Neural crest cell (in vitro differentiated cells): Measurements from ENCODE around the gene SRRM4. TPM values are rescaled to one million over a fixed set of nuclear protein-coding genes. Genes with fewer than 3 reads are reported as not detected.

Source experiments
- DNase-seq: peaks from one replicate; pipeline ENCODE4 v3.0.0; 2021; ENCODE audit warnings: low read depth, mixed read lengths, low spot score
- H3K27ac Mint-ChIP-seq: one replicate; pipeline ENCODE4 v1.8.0; 2021; ENCODE audit warnings: mild to moderate bottlenecking, mixed read lengths; ENCODE audit not compliant: unreplicated experiment
- H3K27me3 Mint-ChIP-seq: 2 replicates; pipeline ENCODE4 v1.8.0; 2021; ENCODE audit warnings: low read depth, mild to moderate bottlenecking, mixed read lengths
- H3K36me3 Mint-ChIP-seq: 2 replicates; pipeline ENCODE4 v1.8.0; 2021; ENCODE audit warnings: low read depth, mild to moderate bottlenecking, mixed read lengths
- H3K4me1 Mint-ChIP-seq: 2 replicates; pipeline ENCODE4 v1.8.0; 2021; ENCODE audit warnings: mixed read lengths
- H3K4me3 Mint-ChIP-seq: one replicate; pipeline ENCODE4 v1.8.0; 2021; ENCODE audit warnings: mild to moderate bottlenecking, mixed read lengths
- H3K9me3 Mint-ChIP-seq: 2 replicates; pipeline ENCODE4 v1.8.0; 2021; ENCODE audit warnings: mixed read lengths
- total RNA-seq: library from RNA; stranded (reverse); gene quantifications from 2 replicates; pipeline ENCODE4 v1.2.1, GENCODE V29; 2021
- TF ChIP-seq, protein P1 (sequence below): fragments of 200-600 bp; sonication (generic); conservative IDR thresholded peaks from 2 replicates; pipeline ENCODE4 v1.5.0; 2021; ENCODE audit warnings: antibody characterized with exemption, mild to moderate bottlenecking

The SRRM4 gene
- total RNA-seq, 1 donor from 2014 or later = 10.8 TPM

DNA sequence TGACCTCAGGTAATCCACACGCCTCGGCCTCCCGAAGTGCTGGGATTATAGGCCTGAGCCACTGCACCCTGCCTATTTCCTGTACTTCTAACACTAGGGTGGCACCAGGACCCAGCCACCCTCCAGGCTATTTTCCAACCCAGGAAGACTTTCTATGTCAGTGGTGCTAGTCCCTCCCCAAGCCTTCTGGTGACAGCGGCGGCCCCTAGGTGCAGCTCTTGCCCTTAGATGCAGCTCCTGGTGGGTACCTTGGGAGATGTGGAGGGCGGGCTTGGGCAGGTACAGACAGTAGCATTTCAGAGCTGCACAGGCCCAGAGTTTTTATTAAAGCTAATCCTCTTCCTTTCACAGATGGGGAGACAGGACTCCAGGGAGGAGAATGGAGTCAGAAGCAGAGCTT lies 62.8 kb downstream of the SRRM4 start:
- H3K9me3 Mint-ChIP-seq = no peaks in the 10 kb centered on the region
- no peak overlapping the region for H3K27ac Mint-ChIP-seq
- TF ChIP-seq, protein P1, sequence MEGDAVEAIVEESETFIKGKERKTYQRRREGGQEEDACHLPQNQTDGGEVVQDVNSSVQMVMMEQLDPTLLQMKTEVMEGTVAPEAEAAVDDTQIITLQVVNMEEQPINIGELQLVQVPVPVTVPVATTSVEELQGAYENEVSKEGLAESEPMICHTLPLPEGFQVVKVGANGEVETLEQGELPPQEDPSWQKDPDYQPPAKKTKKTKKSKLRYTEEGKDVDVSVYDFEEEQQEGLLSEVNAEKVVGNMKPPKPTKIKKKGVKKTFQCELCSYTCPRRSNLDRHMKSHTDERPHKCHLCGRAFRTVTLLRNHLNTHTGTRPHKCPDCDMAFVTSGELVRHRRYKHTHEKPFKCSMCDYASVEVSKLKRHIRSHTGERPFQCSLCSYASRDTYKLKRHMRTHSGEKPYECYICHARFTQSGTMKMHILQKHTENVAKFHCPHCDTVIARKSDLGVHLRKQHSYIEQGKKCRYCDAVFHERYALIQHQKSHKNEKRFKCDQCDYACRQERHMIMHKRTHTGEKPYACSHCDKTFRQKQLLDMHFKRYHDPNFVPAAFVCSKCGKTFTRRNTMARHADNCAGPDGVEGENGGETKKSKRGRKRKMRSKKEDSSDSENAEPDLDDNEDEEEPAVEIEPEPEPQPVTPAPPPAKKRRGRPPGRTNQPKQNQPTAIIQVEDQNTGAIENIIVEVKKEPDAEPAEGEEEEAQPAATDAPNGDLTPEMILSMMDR = no peak

DNA sequence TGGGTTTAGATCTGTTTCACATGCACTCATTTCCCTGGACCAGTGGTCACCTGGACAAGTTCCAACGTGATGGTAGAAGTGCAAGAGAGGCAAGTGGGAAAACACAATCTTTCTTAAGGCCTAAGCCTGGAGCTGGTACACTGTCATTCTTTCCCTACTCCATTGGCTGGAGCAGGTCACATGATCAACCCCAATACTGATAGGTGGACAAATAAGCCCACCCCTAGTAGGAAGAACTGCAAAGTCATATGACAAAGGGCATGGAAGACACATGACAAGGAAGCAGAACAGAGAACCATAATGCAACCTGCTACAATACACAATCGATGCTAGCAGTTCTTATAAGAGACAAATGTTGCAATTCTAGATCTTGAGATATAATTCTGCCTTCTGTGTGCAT lies 66.3 kb downstream of the SRRM4 start:
- H3K4me3 Mint-ChIP-seq = no peak overlapping the region
- TF ChIP-seq, protein P1 = no peak
- no peaks in the 10 kb centered on the region for H3K9me3 Mint-ChIP-seq
- no peaks in the 10 kb centered on the region for H3K27me3 Mint-ChIP-seq
- no peak overlapping the region for H3K27ac Mint-ChIP-seq
- no peaks in the 10 kb centered on the region for H3K4me1 Mint-ChIP-seq
- peaks cover 3% of the 10 kb centered on the region for H3K36me3 Mint-ChIP-seq
- DNase-seq = no peak

More for the DNA sequence above, 62.8 kb downstream of the SRRM4 start:
- DNase-seq = no peak
- no peak overlapping the region for H3K4me3 Mint-ChIP-seq
- no peaks in the 10 kb centered on the region for H3K4me1 Mint-ChIP-seq
- H3K36me3 Mint-ChIP-seq = peaks cover 3% of the 10 kb centered on the region
- no peaks in the 10 kb centered on the region for H3K27me3 Mint-ChIP-seq

DNA sequence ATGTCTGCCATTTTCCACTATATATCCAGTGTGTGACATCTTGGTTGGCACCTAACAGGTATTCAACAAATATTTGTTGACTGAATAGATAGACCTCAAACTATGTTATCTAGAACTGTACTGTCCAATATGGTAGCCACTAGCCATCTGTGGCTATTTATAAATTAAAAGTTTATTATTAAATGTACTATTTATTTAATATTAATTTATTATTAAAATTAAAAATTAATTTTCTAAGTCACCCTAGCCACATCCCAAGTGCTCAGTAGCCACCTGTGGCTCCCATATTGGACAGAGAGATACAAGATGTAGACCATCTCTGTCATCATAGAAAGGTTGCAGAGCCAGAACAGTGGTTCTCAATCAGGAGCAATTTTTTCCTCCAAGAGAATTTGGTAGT lies 69.3 kb downstream of the SRRM4 start:
- Mint-ChIP-seq H3K27me3 (no peaks in the 10 kb centered on the region), H3K4me1 (no peaks in the 10 kb centered on the region), H3K36me3 (peaks cover 3% of the 10 kb centered on the region), H3K27ac (no peak overlapping the region), H3K4me3 (no peak overlapping the region), H3K9me3 (no peaks in the 10 kb centered on the region)
- TF ChIP-seq, protein P1 = no peak
- no peak for DNase-seq

DNA sequence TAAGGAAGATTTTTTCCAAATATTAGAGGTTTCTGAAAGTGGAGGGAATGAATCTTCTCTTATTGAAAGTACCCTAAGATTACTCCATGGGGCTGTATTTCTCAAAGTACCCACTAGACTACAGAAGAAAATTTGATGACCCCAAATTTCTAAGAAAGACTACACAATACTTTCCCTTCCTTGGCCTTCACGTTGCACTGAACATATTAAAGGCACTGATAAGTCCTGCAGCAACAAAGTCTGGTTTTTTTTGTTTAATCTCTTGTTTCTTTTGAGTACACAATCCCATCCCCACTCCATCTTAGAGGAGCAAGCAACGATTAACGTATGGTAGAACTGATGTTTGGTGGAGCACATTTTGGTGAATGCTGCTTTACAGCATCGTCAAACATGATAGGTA lies 70.1 kb downstream of the SRRM4 start:
- TF ChIP-seq, protein P1 = no peak
- H3K36me3 Mint-ChIP-seq = peaks cover 3% of the 10 kb centered on the region
- no peaks in the 10 kb centered on the region for H3K9me3 Mint-ChIP-seq
- H3K4me3 Mint-ChIP-seq = no peak overlapping the region
- DNase-seq = no peak
- no peaks in the 10 kb centered on the region for H3K27me3 Mint-ChIP-seq
- H3K27ac Mint-ChIP-seq = no peak overlapping the region
- H3K4me1 Mint-ChIP-seq = no peaks in the 10 kb centered on the region

DNA sequence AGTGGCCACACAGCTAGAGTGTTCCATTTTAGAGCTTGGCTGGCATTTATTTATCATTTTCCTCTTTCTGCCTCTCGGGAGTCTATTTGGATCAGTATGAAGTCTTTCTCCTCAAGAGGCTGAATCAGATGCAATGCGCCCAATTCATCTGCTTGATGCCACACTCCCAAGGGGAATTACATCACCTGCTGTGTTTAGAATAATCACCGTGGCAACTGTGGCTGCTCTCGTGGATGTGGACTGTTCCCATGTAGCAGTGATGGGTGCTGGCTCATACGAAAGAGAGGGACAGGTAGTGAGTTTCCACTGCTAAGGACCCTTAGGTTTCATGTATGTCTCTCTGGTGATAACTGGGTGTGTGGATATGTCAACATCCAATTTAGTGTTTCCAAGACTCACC lies 70.7 kb downstream of the SRRM4 start:
- Mint-ChIP-seq H3K36me3 (peaks cover 3% of the 10 kb centered on the region), H3K4me3 (no peak overlapping the region), H3K27ac (no peak overlapping the region), H3K4me1 (no peaks in the 10 kb centered on the region), H3K9me3 (no peaks in the 10 kb centered on the region), H3K27me3 (no peaks in the 10 kb centered on the region)
- TF ChIP-seq, protein P1 = no peak
- DNase-seq = no peak

DNA sequence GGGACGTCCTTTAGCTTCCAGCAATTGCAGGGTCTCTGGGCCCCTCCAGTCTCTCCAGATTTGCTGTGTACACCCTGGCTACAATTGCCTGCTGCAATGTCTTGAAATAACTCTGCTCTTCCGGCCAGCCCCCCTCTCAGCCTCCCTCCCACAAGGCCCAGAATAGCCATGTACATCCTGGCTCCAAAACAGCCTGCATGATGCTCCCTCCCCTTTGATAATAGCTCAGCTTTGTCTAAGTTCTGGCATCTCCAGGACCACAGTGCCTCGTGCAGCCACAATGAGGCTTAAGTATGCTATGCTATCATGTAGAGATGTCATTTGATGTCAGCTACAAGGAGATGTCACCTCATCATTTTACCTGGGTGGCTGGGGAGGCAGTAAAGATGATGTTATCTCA lies 74.6 kb downstream of the SRRM4 start:
- H3K27ac Mint-ChIP-seq = no peak overlapping the region

More for the DNA sequence above, 74.6 kb downstream of the SRRM4 start:
- DNase-seq = no peak
- TF ChIP-seq, protein P1 = no peak
- H3K27me3 Mint-ChIP-seq = peaks cover 3% of the 10 kb centered on the region
- no peaks in the 10 kb centered on the region for H3K36me3 Mint-ChIP-seq
- H3K9me3 Mint-ChIP-seq = no peaks in the 10 kb centered on the region
- H3K4me3 Mint-ChIP-seq = no peak overlapping the region
- no peaks in the 10 kb centered on the region for H3K4me1 Mint-ChIP-seq
